Ishikawa (cell line): ENCODE data around the gene SHISA5.
A peak's percentile ranks its signal among the peaks of the same experiment; 100 is the strongest.

ENCODE experiments used
- CEBPB ChIP-seq: IDR thresholded peaks from 2 replicates; pipeline ENCODE4 v1.6.1; 2012
- CREB1 ChIP-seq: IDR thresholded peaks from 2 replicates; pipeline ENCODE4 v1.6.1; 2012; ENCODE audit warnings: low read depth
- EGR1 ChIP-seq: IDR thresholded peaks from 2 replicates; pipeline ENCODE4 v1.6.1; 2012
- EP300 ChIP-seq: IDR thresholded peaks from 2 replicates; pipeline ENCODE4 v1.6.1; 2012; ENCODE audit warnings: borderline replicate concordance
- FOXM1 ChIP-seq: IDR thresholded peaks from 2 replicates; pipeline ENCODE4 v1.6.1; 2012; ENCODE audit warnings: low read depth, borderline replicate concordance
- MAX ChIP-seq: IDR thresholded peaks from 2 replicates; pipeline ENCODE4 v1.6.1; 2012
- NFIC ChIP-seq: IDR thresholded peaks from 2 replicates; pipeline ENCODE4 v1.6.1; 2012
- RAD21 ChIP-seq: IDR thresholded peaks from 2 replicates; pipeline ENCODE4 v1.6.1; 2012; ENCODE audit warnings: low read depth
- REST ChIP-seq: IDR thresholded peaks from 2 replicates; pipeline ENCODE4 v1.6.1; 2012; ENCODE audit warnings: low read depth, mild to moderate bottlenecking
- TAF1 ChIP-seq: IDR thresholded peaks from 2 replicates; pipeline ENCODE4 v1.6.1; 2012; ENCODE audit warnings: low read depth, mild to moderate bottlenecking
- TCF12 ChIP-seq: IDR thresholded peaks from 2 replicates; pipeline ENCODE4 v1.6.1; 2012; ENCODE audit warnings: low read depth
- TEAD4 ChIP-seq: IDR thresholded peaks from 2 replicates; pipeline ENCODE4 v1.6.1; 2012
- USF1 ChIP-seq: IDR thresholded peaks from 2 replicates; pipeline ENCODE4 v1.6.1; 2012
- YY1 ChIP-seq: IDR thresholded peaks from 2 replicates; pipeline ENCODE4 v1.6.1; 2012; ENCODE audit warnings: low read depth
- ZBTB7A ChIP-seq: IDR thresholded peaks from 2 replicates; pipeline ENCODE4 v1.6.1; 2012; ENCODE audit warnings: low read depth

Gene SHISA5

GRCh38 chr3:48428572-48429316 is 75.2 kb downstream of the SHISA5 start:
- TF ChIP-seq TAF1 (peak; percentile 26; the same call in 1 of the 2 replicates), NFIC (no peak), ZBTB7A (0 out of 2 replicates have a peak, but pooled peaks have one; percentile 5), MAX (0 out of 2 replicates have a peak, but pooled peaks have one; percentile 6)

- TF ChIP-seq CREB1 (no peak), CEBPB (no peak), USF1 (no peak), TAF1 (no peak), NFIC (no peak), EGR1 (no peak), REST (no peak), EP300 (no peak), TEAD4 (no peak), YY1 (no peak)
These were observed 75.8 kb downstream of the SHISA5 start for GRCh38 chr3:48428088-48428571.

- TF ChIP-seq CREB1 (no peak), EGR1 (no peak), ZBTB7A (no peak), YY1 (no peak), TEAD4 (no peak), REST (no peak), CEBPB (no peak), RAD21 (no peak)
These were observed 76.4 kb downstream of the SHISA5 start for GRCh38 chr3:48427630-48427962.

- TF ChIP-seq YY1 (no peak), NFIC (no peak), EGR1 (no peak), USF1 (no peak), FOXM1 (no peak), TCF12 (no peak), EP300 (no peak), REST (no peak), MAX (no peak), CEBPB (no peak), TEAD4 (no peak), CREB1 (no peak), TAF1 (no peak), ZBTB7A (no peak), RAD21 (no peak)
These were observed 76.9 kb downstream of the SHISA5 start for GRCh38 chr3:48426944-48427629.
